Mononuclear cell (primary cell): Measurements from ENCODE around the gene SCNM1. TPM values are rescaled to one million over a fixed set of nuclear protein-coding genes. Genes with fewer than 3 reads are reported as not detected.

Experiments used
- H3K27me3 ChIP-seq: 2 replicates; pipeline ENCODE4 v1.6.0; 2011; ENCODE audit warnings: low read length, control low read depth; ENCODE audit not compliant: insufficient read depth
- H3K4me1 ChIP-seq: 2 replicates; pipeline ENCODE4 v1.5.1; 2011; ENCODE audit warnings: mild to moderate bottlenecking, low read length, control low read depth; ENCODE audit not compliant: insufficient read depth
- H3K4me3 ChIP-seq: 2 replicates; pipeline ENCODE4 v1.5.1; 2011; ENCODE audit warnings: mild to moderate bottlenecking, low read length, moderate library complexity
- H3K9me3 ChIP-seq: 2 replicates; pipeline ENCODE4 v1.5.1; 2011; ENCODE audit warnings: low read depth, mild to moderate bottlenecking, control low read depth, low read length
- total RNA-seq: library from RNA; depleted of rRNA; stranded (reverse); fragments of >200 nt; gene quantifications from one replicate; pipeline ENCODE4 v1.2.3, GENCODE V29; 2012

Gene SCNM1, protein sequence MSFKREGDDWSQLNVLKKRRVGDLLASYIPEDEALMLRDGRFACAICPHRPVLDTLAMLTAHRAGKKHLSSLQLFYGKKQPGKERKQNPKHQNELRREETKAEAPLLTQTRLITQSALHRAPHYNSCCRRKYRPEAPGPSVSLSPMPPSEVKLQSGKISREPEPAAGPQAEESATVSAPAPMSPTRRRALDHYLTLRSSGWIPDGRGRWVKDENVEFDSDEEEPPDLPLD
- total RNA-seq = 41.6 TPM

DNA sequence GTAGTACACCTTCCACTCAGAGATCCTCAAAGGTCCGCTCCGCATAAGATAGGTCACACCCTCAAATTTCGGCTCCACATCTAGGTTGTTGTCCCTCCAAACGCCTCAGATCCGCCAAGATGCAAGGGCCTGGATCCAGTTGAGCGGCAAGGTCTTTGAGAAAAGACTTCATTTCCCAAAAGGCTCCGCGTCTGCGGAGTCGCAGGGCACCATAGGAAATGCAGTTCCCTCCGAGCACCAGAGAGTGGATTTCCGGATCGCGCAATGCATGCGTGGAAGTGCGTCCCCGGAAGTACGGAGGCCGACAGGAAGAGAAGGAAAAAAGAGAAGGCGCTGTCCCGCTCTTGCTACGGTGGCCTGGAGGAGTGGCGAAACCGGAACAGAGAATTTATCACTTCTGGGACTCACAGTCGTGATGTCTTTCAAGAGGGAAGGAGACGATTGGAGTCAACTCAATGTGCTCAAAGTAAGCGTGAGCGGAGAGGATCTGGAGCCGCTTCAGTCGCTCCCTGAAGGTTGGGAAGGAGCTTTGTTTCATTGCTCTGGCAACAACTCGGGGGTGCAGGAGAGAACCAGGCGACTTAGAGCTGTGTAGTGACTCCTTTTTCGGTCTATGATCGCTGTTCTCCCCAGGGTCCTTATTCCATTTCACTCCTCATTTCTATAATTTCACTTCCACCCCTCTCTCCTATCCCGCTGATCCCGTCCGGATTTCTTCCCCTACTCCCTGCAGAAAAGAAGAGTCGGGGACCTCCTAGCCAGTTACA lies at the start of gene SCNM1, which contains the start of gene LYSMD1:
SCNM1 (plus strand) TSS at position 407 of the 767 bp plus-strand sequence; CDS start at position 416, 9 bp downstream.
LYSMD1 (minus strand) TSS at position 165 of the 767 bp plus-strand sequence. CDS start 644 bp downstream, outside the sequence.
- Histone ChIP-seq H3K4me3 (peak within 1 kb of the TSS; percentile 74), H3K27me3 (no peaks in the 10 kb centered on the region), H3K9me3 (no peaks in the 10 kb centered on the region), H3K4me1 (peaks cover 32% of the 10 kb centered on the region)

DNA sequence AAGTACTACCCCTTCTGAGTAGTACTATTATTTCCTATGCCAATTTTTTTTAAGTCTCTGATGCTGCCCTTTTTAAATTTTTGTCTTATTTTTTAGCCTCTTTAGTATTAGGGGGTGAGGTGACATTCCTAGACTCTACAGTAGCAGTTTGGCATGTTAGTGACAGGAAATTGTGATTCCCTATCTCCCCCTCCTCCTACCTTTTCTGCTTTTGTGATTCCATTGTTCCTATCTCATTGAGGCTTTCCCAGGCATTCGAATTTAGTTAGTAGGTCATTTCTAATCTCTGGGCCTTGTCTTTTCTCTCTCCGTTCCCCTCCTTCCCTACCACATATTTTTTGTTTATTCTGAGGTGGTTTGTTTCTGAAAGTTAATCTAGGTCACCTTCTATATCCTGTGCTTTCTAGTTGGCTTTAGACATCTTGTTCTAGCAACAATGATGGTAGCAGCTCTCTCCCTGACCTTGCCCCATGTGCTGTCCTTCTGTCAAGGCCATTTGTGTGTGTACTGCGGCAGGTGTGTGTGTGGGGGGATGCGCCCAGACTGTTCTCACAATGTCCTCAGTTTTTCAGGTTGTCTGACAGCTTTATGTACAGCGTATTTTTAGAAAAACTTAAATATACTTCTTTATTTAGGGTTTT lies 41.1 kb upstream of the SCNM1 start:
- no peaks in the 10 kb centered on the region for H3K9me3 ChIP-seq
- H3K4me1 ChIP-seq = no peaks in the 10 kb centered on the region
- no peak overlapping the region for H3K4me3 ChIP-seq
- no peaks in the 10 kb centered on the region for H3K27me3 ChIP-seq

DNA sequence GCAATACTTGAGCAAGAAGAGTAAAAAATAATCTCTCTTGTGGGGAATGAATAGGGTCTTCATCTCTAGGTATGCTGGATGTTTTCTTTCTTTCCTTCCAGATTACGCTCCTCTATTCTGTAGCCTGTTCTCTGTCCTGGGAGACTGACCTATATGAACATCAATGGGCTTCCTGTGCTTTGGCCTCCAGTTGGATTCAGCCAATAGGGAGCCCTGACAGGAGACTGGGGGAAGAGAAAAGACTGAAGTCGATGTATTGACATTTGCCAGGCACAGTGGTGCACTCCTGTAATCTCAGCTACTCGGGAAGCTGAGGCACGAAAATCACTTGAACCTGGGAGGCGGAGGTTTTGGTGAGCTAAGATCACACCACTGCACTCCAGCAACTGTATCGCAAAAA lies 37.1 kb upstream of the SCNM1 start:
- Histone ChIP-seq H3K4me3 (no peak overlapping the region), H3K27me3 (no peaks in the 10 kb centered on the region), H3K4me1 (peaks cover 16% of the 10 kb centered on the region), H3K9me3 (no peaks in the 10 kb centered on the region)

DNA sequence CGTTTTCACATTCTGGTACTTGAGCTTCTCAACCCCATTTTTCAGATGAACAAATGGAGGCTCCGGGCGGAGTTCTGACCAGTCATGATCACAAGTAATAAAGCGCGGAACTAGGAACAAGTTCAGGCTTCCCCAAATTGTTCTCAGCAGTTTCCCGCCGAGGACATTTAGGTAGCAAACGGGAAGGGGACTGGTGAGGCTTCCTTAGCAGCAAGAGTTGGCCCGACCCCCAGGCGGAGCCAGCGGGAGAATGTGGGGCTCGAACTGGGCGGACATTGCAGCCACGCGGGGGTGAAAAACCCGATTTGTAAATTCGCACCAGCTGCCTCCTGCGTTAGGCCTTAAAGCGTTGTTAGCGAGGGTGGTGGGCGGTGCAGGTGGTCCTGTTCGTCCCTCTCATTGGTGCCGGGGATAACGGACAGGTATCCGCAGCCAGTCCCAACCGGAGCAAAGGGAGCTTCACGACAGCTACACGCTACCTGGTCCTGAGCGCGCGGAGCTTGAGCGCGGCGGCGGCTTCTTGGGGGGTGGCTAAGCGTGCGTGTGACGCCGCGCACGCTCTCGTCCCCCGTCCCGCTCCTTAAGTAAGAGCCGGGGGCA lies 34.9 kb upstream of the SCNM1 start:
- Histone ChIP-seq H3K4me3 (peak overlapping the region; percentile 30), H3K27me3 (no peaks in the 10 kb centered on the region), H3K9me3 (no peaks in the 10 kb centered on the region), H3K4me1 (peaks cover 16% of the 10 kb centered on the region)

DNA sequence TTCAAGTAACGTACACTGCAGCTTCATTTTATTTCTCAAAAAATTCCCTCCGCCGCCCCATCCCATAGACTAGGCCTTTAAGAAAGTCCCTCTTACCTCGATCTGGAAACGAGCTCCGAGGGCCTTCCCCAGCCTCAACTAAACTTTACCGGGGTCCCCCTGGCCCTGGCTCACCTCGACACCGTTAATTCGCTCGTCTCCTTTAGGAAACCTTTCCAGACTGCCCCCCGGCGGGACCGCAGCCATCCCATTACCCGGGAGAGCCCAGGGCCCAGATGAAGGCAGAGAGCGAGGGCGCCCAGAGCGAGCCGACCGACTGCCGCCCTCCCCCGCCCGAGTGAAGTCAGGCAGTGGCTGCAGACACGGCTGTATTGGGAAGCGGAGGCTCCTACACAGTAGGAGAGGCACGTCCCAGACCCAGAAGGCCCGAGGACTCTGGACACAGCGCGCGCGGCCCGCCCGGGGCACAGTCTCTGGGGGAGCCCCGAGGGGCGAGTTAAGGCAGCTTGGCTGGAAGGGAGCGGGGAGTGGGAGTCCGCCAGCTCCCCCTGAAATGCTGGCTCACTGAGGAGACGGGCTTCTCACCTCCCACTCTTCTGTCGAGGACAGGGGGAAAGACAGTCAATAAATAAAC lies 34.1 kb upstream of the SCNM1 start:
- H3K27me3 ChIP-seq = no peaks in the 10 kb centered on the region
- peak overlapping the region; percentile 30 for H3K4me3 ChIP-seq

DNA sequence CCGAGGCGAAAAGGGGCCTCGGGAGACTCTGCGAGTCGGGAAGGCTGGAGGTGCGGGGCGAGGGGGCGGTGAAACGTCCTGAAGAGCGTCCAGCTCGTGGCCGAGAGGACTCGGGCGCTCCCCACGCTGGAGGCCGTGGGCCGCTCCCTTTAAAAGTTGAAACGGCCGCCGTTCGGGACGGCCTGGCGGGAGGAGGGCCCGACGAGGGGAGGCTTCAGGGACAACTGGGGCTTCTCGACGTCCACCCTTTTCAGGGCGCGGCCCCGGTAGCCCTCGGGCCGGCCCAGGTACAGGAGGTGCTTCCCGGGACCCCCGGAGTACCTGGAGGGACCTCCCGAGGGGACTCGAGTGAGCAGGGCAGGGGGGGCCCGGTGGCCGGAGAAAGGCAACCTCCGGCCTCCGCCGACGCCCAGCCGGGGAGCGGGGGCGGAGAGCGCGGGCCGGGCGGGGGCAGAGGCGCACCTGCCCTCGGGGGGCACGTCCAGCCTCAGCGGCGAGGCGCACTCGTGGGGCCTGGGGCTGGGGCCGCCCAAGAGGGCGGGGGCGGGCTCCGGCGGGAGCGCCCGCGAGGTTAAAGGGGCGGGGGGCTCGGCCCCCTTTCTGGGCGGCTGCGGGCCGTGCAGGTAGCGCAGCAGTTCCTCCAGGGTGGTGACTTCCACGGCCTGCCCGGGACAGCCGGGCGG lies 33.5 kb upstream of the SCNM1 start:
- no peaks in the 10 kb centered on the region for H3K9me3 ChIP-seq
- no peak overlapping the region for H3K4me3 ChIP-seq
- no peaks in the 10 kb centered on the region for H3K27me3 ChIP-seq
- peaks cover 16% of the 10 kb centered on the region for H3K4me1 ChIP-seq

More for the DNA sequence above, 34.1 kb upstream of the SCNM1 start:
- peaks cover 16% of the 10 kb centered on the region for H3K4me1 ChIP-seq
- no peaks in the 10 kb centered on the region for H3K9me3 ChIP-seq

DNA sequence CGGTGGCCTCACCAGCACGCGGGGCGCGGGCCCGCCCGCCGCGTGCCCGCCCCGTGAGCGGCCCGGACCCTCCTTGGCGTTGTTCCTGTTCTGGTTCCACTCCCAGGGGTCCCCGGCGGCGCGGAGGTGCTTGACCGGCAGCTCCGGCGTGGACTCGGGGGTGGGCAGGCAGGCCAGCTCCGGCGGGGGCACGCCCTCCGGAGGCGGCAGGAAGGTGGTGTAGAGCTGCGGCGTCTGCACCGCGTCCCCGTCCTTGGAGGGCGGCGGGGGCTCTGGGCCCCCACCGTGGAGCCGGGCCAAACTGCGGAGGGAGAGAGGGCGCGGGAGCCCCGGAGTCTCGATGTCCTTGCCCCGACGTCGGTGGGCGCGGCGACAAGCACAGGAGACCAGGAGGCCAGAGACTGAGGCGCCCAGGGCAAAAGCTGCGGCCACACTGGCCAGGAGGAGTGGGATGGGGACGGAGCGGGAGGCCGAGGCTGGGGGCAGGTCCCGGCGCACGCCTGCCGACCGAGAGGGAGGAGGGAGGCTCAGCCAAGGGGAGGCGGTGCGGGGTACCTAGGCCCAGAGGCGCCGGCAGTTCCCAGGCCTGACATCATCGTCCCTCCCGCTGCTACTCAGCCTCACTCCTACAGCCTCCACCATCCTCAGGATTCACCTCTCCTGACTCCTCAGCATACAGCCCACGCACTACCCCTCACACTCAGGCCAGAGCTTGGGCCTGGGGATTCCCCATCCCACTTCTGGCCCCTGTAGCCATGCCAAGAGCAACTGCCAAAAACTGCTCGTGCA lies 32.7 kb upstream of the SCNM1 start:
- no peaks in the 10 kb centered on the region for H3K27me3 ChIP-seq
- no peak overlapping the region for H3K4me3 ChIP-seq
- H3K9me3 ChIP-seq = no peaks in the 10 kb centered on the region
- peaks cover 16% of the 10 kb centered on the region for H3K4me1 ChIP-seq

DNA sequence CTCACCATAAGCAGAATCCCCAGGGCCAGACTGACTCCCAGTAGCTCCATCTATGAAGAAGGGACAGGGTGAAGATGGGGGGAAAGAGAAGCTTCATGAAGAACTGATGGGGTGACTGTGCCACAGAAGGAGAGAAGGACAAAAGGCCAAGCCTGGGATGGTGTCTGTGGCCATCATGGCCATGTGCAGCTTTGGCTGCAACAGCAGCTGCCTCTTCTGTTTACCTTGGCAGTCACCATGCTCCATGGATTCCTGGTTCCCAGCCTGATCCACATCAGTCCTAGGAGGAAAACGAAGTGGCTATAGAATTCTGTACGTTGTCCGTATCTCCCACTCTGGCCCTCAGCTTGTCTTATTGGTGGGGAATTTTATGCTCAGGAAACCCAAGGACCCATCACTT lies 31.5 kb upstream of the SCNM1 start:
- H3K9me3 ChIP-seq = no peaks in the 10 kb centered on the region
- H3K4me3 ChIP-seq = no peak overlapping the region
- H3K27me3 ChIP-seq = no peaks in the 10 kb centered on the region
- peaks cover 16% of the 10 kb centered on the region for H3K4me1 ChIP-seq

DNA sequence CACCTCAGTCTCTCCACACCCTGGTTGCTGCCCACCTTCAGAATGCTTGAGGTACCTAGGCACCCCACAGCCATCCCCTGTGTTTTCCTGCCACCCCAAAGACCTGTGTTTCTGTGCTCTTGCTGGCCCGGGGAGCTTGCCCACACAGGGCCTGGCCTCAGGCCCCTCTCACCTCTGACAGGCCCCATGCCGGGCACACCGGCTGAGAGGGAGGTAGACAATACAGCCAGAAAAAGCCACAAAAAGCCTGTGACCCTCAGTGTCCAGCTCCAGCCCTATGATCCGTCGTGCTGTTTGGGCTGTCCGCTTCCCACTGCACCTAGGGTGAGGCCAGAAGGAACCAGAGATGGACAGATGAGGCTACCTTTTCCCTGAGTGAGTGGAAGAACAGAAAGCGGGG lies 31.0 kb upstream of the SCNM1 start:
- Histone ChIP-seq H3K27me3 (no peaks in the 10 kb centered on the region), H3K9me3 (no peaks in the 10 kb centered on the region), H3K4me1 (peaks cover 16% of the 10 kb centered on the region), H3K4me3 (no peak overlapping the region)

DNA sequence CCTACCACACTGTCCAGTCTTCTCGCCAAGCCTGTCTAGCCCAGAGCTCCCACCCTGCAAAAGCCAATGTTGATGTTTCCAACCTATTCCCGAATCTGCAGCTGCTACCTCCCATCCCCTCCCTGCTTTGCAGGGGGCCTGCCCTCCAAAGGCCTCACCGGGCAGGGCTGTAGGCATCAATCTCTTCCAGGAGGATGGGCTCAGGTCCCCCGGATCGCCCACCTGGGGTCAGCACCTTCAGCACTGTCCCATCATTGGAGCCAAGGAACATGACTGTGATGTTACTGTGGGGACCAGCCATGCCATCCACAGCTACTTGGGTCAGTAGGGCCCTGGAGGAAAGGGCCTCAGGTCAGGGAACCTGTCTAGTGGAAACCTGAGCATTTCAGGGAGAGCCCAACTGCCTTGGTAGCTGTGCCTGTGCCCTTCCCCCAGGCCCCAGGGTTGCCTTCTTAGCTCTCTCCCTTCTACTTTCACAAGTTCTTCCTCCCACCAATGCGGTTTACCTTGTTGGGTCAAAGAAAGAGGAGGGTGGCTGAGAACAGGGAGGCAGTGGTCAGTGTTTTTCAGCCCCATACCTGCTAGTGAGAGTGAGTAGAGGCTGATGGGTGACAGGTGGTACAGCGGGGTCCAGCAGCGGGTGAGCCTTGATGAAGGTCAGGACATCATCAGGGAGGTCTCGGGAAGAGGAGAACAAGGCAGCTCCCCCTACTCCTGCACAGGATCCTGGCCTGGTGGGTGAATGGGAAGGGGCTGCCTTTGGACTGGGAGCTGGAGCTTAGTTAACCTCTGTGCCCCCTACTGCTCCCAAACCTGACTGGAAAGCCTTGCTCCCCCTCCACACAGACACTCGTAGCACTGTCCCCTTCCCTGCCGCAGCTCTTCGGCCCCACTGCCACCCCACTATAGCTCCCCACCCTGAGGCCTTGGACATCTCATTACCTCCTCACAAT lies 30.2 kb upstream of the SCNM1 start:
- Histone ChIP-seq H3K9me3 (no peaks in the 10 kb centered on the region), H3K27me3 (no peaks in the 10 kb centered on the region), H3K4me3 (no peak overlapping the region), H3K4me1 (peaks cover 13% of the 10 kb centered on the region)

DNA sequence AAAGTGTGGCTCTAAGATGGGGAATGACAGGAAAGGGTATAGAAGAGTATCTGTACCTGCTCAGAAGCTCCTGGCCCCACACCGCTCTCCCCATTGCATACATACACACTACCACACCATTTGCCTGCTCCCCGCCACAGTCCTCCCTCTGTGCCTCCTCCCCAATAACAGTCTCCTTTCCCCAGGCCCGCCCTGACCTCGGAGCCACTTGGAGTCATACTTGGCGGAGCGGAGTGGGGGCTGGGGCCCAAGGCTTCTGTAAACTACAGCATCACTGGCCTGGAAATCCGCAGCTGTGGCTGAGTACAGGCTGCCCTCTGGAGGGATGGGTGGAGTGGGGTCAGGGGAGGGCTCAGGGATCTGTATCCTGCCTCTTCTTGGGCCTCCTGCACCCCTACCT lies 28.2 kb upstream of the SCNM1 start:
- Histone ChIP-seq H3K27me3 (no peaks in the 10 kb centered on the region), H3K4me1 (no peaks in the 10 kb centered on the region)

DNA sequence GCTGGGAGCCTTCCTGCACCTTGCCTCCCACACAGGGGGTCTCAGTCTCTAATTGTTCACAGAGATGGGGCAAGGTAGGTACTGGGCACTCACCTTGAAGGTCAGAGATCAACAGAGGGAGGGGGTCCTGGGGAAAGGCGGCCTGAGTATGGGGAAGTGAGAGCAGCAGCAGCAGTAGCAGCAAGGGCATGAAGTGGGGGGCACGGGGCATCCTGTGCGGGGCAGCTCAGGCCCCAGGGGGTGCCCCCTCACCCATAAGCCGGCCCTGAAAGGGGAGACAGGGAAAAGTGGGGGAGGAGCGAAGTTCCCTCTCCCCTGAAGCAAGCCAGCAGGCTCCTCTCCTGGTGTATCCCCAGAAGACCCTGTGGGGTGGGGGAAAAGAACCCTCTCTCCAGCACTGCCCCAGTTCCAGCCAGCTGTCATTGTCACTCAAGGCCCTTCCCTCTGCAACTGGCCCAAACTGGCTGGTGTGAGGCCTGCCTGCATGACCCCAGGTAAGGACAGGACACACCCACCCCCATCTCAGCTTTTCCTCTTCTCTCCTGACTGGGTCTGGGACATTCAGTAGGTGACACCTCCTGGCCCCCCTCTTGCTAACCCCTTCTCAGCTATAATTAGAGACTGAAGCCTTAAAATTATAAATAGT lies 23.4 kb upstream of the SCNM1 start:
- H3K9me3 ChIP-seq = no peaks in the 10 kb centered on the region

More for the DNA sequence above, 28.2 kb upstream of the SCNM1 start:
- Histone ChIP-seq H3K9me3 (no peaks in the 10 kb centered on the region), H3K4me3 (no peak overlapping the region)

More for the DNA sequence above, 23.4 kb upstream of the SCNM1 start:
- peaks cover 17% of the 10 kb centered on the region for H3K4me1 ChIP-seq
- peaks cover 9% of the 10 kb centered on the region for H3K27me3 ChIP-seq
- no peak overlapping the region for H3K4me3 ChIP-seq
